Measurements from ENCODE around the gene PDLIM1. TPM values are rescaled to one million over a fixed set of nuclear protein-coding genes. Genes with fewer than 3 reads are reported as not detected.

Gene PDLIM1
- polyA plus RNA-seq, 3 donors from 2014 or later = 38.9 to 72.9 (median 41.2) TPM

GRCh38 chr10:95327367-95327766 is 36.6 kb upstream of the PDLIM1 start:
- DNase-seq = no peak
- Mint-ChIP-seq H3K4me3 (no peak overlapping the region), H3K27ac (no peak overlapping the region), H3K27me3 (ENCODE audit: low read depth in 3 of 3) (peaks cover 0 to 3% (median 0%) of the 10 kb centered on the region in 3 donors), H3K36me3 (peaks cover 0 to 4% (median 0%) of the 10 kb centered on the region in 3 donors), H3K9me3 (no peaks in the 10 kb centered on the region), H3K4me1 (no peaks in the 10 kb centered on the region)

GRCh38 chr10:95326396-95326795 is 35.6 kb upstream of the PDLIM1 start:
- Mint-ChIP-seq H3K4me3 (no peak overlapping the region), H3K4me1 (no peaks in the 10 kb centered on the region), H3K9me3 (no peaks in the 10 kb centered on the region), H3K27me3 (ENCODE audit: low read depth in 3 of 3) (peaks cover 0 to 3% (median 0%) of the 10 kb centered on the region in 3 donors), H3K27ac (no peak overlapping the region), H3K36me3 (peaks cover 0 to 6% (median 0%) of the 10 kb centered on the region in 3 donors)
- DNase-seq = no peak

DNA sequence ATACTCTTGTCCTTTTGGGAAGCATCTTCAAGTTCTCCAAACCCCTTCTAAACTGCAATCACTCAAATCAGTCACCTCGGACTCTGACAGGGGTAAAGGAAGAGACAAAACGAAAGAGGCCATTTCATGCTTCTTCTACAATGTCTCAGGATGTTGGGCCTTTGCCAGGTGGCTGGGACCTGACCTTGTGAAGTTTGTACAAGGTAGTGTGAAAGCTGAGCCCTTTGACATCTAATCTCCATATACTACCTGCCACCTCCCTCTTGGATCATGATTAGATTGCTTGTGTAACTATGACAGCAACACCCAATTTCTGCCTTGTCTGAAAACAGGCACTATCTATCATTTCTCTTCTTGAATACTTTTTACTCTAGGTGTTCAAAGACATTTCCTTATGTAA is 35.1 kb upstream of the PDLIM1 start:
- H3K4me1 Mint-ChIP-seq = no peaks in the 10 kb centered on the region
- no peak overlapping the region for H3K4me3 Mint-ChIP-seq
- H3K9me3 Mint-ChIP-seq = no peaks in the 10 kb centered on the region
- peaks cover 0 to 12% (median 0%) of the 10 kb centered on the region in 3 donors for H3K36me3 Mint-ChIP-seq
- H3K27me3 Mint-ChIP-seq (ENCODE audit: low read depth in 3 of 3) = peaks cover 0 to 3% (median 3%) of the 10 kb centered on the region in 3 donors
- DNase-seq = no peak
- H3K27ac Mint-ChIP-seq = no peak overlapping the region

DNA sequence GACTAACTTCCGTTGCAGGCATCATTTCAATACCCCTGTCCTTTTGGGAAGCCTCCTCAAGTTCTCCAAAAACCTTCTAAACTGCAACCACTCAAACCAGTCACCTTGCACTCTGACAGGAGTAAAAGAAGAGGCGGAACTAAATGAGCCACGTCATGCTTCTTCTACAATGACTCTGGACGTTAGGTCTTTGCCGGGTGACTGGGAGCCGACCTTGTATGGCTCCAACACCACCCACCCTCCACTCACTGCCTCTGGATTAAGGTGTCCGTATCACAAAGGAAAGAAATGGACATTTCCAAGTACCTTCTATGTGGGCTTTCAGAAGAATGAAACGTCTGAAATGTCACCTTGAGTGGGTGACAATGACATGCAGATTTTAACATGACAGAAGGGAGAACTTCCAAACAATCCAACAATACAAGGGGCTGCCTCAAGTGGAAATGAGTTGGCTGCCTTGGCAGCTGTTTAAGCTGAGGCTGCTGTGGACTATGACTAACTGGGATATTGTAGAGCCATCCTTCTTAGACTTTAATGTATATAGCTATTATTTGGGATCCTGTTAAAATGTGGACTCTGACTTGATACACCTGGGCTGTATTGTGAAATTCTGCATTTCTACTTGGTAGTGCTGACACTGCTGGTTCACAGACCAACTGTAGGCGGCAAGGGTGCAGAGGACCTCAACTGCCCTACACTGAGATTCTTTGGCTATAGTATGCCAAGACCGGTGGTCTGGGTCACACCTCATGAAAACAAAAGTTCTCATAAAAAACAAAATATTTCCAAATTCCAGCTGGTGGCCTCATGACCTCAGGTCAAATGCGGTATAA is 33.8 kb upstream of the PDLIM1 start:
- Mint-ChIP-seq H3K9me3 (no peaks in the 10 kb centered on the region), H3K27ac (no peak overlapping the region), H3K4me1 (no peaks in the 10 kb centered on the region), H3K36me3 (peaks cover 0 to 12% (median 0%) of the 10 kb centered on the region in 3 donors), H3K27me3 (ENCODE audit: low read depth in 3 of 3) (peaks cover 0 to 7% (median 3%) of the 10 kb centered on the region in 3 donors), H3K4me3 (no peak overlapping the region)
- DNase-seq = no peak

GRCh38 chr10:95321554-95322301 is 30.9 kb upstream of the PDLIM1 start:
- peaks cover 0 to 7% (median 0%) of the 10 kb centered on the region in 3 donors for H3K27me3 Mint-ChIP-seq (ENCODE audit: low read depth in 3 of 3)
- H3K4me1 Mint-ChIP-seq = no peaks in the 10 kb centered on the region
- H3K36me3 Mint-ChIP-seq = peaks cover 0 to 12% (median 0%) of the 10 kb centered on the region in 3 donors
- H3K4me3 Mint-ChIP-seq = no peak overlapping the region
- no peaks in the 10 kb centered on the region for H3K9me3 Mint-ChIP-seq
- no peak for DNase-seq
- H3K27ac Mint-ChIP-seq = no peak overlapping the region

- Mint-ChIP-seq H3K36me3 (peaks cover 0 to 12% (median 0%) of the 10 kb centered on the region in 3 donors), H3K4me1 (no peaks in the 10 kb centered on the region), H3K27me3 (ENCODE audit: low read depth in 3 of 3) (peaks cover 0 to 7% (median 0%) of the 10 kb centered on the region in 3 donors), H3K27ac (no peak overlapping the region), H3K4me3 (no peak overlapping the region), H3K9me3 (no peaks in the 10 kb centered on the region)
- no peak for DNase-seq
Observed at GRCh38 chr10:95319239-95319638, 28.4 kb upstream of the PDLIM1 start.

GRCh38 chr10:95315509-95315908 is 24.7 kb upstream of the PDLIM1 start:
- H3K27me3 Mint-ChIP-seq (ENCODE audit: low read depth in 3 of 3) = peaks cover 0 to 3% (median 2%) of the 10 kb centered on the region in 3 donors
- no peaks in the 10 kb centered on the region for H3K4me1 Mint-ChIP-seq
- no peaks in the 10 kb centered on the region for H3K36me3 Mint-ChIP-seq
- H3K9me3 Mint-ChIP-seq = no peaks in the 10 kb centered on the region
- H3K27ac Mint-ChIP-seq = no peak overlapping the region
- DNase-seq = no peak
- no peak overlapping the region for H3K4me3 Mint-ChIP-seq

DNA sequence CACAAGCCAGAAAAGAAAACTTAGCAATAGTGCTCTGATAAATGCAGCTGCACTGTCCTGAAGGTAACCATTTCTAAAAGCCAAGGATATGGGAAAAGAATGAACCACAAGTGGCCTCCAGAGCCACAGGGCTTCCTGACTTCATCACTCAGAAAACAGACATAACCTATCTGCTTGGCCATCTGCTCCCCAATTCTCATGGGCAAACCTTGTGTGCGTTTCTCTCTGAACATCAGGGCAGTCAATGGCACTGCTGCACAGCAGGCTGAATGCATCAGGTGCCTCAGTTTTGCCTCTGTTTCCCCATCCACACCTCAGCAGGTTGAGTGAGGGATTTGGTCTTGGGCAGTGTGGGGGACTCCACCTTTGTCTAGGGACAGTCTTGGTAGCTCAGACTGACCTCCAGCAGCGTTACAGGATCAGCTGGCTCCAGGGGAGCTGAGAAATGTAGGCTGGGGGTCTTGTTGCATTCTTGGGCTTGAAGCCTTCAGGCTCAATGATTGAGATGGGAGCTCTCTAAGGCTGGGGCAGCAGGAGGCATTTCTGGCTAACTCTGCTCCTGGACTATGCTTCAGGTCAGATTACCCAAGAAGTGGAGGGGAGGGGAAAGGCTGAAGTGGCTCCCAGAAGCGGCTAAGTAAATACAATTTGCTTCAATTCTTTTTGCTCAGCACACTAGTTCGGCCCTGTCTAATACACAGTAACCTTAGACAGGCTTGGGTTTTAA is 23.6 kb upstream of the PDLIM1 start:
- peaks cover 0 to 7% of the 10 kb centered on the region in 2 donors for H3K4me1 Mint-ChIP-seq
- H3K36me3 Mint-ChIP-seq = no peaks in the 10 kb centered on the region
- DNase-seq = no peak
- H3K4me3 Mint-ChIP-seq = no peak overlapping the region
- no peaks in the 10 kb centered on the region for H3K9me3 Mint-ChIP-seq
- peaks cover 0 to 3% (median 2%) of the 10 kb centered on the region in 3 donors for H3K27me3 Mint-ChIP-seq (ENCODE audit: low read depth in 3 of 3)
- H3K27ac Mint-ChIP-seq = peak overlapping the region in 1 of 6 donors; percentile 13

- Mint-ChIP-seq H3K27me3 (ENCODE audit: low read depth in 3 of 3) (peaks cover 2 to 3% (median 3%) of the 10 kb centered on the region in 3 donors), H3K36me3 (no peaks in the 10 kb centered on the region), H3K4me1 (peaks cover 7 to 10% of the 10 kb centered on the region in 2 donors), H3K4me3 (no peak overlapping the region), H3K27ac (no peak overlapping the region), H3K9me3 (no peaks in the 10 kb centered on the region)
- no peak for DNase-seq
Observed at GRCh38 chr10:95312986-95313495, 22.2 kb upstream of the PDLIM1 start.

GRCh38 chr10:95312257-95312656 is 21.5 kb upstream of the PDLIM1 start:
- no peak overlapping the region for H3K4me3 Mint-ChIP-seq
- DNase-seq = no peak
- no peaks in the 10 kb centered on the region for H3K36me3 Mint-ChIP-seq
- H3K27ac Mint-ChIP-seq = no peak overlapping the region
- H3K9me3 Mint-ChIP-seq = no peaks in the 10 kb centered on the region
- H3K27me3 Mint-ChIP-seq (ENCODE audit: low read depth in 3 of 3) = peaks cover 2 to 3% (median 3%) of the 10 kb centered on the region in 3 donors
- peaks cover 7 to 10% of the 10 kb centered on the region in 2 donors for H3K4me1 Mint-ChIP-seq

DNA sequence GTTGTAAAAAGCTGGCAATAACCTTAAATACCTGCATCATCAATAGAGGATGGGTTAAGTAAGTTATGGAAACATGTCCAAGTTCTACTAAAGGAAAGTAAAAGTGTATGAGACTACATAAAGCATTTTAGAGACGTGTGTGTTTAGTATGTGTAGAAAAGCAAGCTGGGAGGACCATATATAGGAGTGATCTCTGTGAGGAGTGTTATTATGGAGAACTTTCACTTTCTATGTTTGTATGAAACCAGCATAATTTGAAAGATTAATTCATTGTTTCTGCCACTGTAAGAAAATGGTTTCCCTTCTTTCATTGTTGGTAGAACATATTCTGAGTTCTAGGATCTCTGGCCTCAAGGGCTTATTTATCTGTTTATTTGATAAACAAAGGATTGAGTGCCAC is 19.2 kb upstream of the PDLIM1 start:
- H3K27me3 Mint-ChIP-seq (ENCODE audit: low read depth in 3 of 3) = peaks cover 2 to 3% (median 3%) of the 10 kb centered on the region in 3 donors
- no peaks in the 10 kb centered on the region for H3K9me3 Mint-ChIP-seq
- peaks cover 7 to 10% of the 10 kb centered on the region in 2 donors for H3K4me1 Mint-ChIP-seq
- H3K27ac Mint-ChIP-seq = no peak overlapping the region
- no peaks in the 10 kb centered on the region for H3K36me3 Mint-ChIP-seq
- no peak overlapping the region for H3K4me3 Mint-ChIP-seq
- no peak for DNase-seq

DNA sequence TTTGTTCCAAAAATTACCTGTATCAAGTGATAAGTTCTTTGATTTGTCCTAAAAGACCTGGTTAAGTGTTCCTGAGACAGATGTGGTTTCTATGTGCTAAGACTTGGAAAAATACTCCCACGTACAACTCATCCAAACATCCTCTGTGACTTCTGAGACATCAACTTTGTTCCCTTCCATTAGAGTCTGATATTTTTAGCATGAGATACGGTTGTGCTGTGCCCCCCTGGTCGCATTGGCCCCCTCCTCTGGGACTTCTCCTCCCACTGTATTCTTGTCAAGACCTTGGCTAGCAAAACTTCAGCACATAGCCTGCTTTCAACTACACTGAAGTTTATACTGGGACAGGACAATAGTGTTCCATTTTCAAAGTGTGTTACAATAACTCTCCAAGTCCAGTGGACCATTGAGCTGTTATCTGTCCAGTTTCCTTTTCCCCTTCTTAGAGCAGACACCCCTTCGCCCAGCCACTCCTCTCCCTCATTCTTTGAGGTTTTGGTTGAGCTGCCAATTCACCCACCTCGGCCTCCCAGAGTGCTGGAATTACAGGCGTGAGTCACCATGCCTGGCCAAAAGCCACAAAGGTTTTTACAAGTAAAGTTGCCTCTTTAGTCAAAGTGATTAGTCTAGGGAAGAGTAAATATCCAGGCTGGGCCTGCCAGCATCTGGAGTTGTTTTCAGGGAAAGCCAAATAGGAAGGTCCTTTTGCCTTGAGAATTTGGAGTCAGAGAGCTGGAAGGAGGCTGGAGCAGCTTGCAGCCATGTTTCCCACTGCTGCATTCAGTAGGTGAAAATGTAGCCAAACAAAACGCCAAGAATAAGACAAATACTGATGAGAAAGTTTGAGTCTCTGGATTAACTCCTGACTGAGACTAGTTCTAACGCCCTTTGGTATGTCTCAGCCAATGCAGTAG is 17.8 kb upstream of the PDLIM1 start:
- Mint-ChIP-seq H3K36me3 (no peaks in the 10 kb centered on the region), H3K9me3 (no peaks in the 10 kb centered on the region), H3K27ac (no peak overlapping the region), H3K4me3 (no peak overlapping the region), H3K4me1 (peaks cover 7 to 10% of the 10 kb centered on the region in 2 donors), H3K27me3 (ENCODE audit: low read depth in 3 of 3) (peaks cover 2 to 3% (median 3%) of the 10 kb centered on the region in 3 donors)
- DNase-seq = no peak

GRCh38 chr10:95306851-95307250 is 16.0 kb upstream of the PDLIM1 start:
- H3K27ac Mint-ChIP-seq = no peak overlapping the region
- H3K9me3 Mint-ChIP-seq = no peaks in the 10 kb centered on the region
- H3K4me1 Mint-ChIP-seq = peaks cover 7 to 10% of the 10 kb centered on the region in 2 donors
- no peaks in the 10 kb centered on the region for H3K36me3 Mint-ChIP-seq
- no peak for DNase-seq
- H3K27me3 Mint-ChIP-seq (ENCODE audit: low read depth in 3 of 3) = peaks cover 1 to 3% (median 2%) of the 10 kb centered on the region in 3 donors
- no peak overlapping the region for H3K4me3 Mint-ChIP-seq

All from immature natural killer cell (primary cell).